ENCODE results near the gene BPIFB2.
"Not testable (repeated sequence)": the region's sequence is repeated elsewhere in the genome, so short reads cannot be mapped to it uniquely, and the experiment has no call there.

BPIFB2 gene

DNA sequence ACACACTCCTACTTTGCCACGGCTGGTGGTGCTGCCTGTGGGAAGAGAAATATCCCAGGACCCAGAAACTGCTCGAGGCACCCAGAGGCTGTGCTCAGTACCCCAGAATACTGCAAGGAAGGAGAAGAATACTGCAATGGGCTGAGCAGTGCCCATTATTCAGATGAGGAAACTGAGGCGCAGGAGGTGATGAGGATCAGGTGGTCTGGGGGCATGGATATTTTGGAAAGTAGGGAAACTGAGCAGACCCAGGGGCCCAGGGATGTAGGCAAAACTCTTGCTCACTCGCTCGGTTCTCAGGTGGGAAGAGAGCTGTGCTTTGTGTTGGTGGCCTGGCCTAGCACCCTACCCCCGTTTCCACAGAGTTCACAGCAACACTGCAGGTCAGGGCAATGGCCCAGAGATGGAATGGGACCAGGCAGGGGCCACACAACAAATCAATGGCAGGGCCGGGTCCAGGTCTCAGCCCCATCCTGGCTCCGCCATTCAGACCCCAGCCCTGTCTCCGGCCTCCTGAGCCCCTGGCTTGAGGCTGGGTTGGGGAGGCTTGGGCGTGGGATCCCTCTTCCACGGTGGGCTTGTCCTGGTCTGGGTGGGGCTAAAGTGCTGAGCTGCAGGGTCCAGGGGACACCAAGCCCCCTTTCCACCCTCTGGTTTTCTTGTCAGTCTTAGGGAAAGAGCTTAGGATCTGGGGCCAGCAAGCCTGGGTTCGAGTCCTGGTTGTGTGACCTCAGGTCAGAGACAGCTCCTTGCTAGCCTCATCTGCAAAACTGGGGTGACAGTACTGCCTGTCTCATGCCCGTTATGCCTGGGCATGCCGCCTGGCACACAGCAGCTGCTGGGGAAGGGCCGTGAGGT, 37.2 kb upstream of the BPIFB2 start:
- DNase-seq (ENCODE audit: extremely low read depth in 1 of 2, low read depth in 1 of 2): no peak

- no peak for DNase-seq (ENCODE audit: extremely low read depth in 1 of 2, low read depth in 1 of 2)
Observed at GRCh38 chr20:32970973-32971300, 36.6 kb upstream of the BPIFB2 start.

DNA sequence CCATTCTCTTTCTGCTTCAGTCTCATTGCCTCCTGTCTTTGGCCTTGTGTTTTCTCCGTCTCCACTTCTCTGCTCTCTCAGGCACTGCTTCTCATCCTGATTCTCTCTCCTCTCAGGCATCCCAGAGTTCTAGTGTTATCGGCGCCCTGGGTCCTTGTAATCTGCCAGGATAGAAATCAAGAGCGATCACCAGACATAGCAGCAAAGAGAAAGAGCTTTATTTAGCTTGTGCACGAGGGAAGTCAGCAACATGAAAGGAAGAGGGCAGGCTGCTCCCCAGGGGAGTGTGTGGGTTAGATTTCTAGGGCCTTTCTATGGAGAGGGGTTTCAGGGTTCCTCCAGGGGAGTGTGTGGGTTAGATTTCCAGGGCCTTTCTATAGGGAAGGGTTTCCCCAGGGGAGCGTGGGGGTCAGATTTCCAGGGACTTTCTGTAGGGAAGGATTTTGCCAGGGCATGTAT, 35.8 kb upstream of the BPIFB2 start:
- no peak for DNase-seq (ENCODE audit: extremely low read depth in 1 of 2, low read depth in 1 of 2)

- peak; percentile 47 to 84 for DNase-seq (ENCODE audit: extremely low read depth in 1 of 2, low read depth in 1 of 2)
Observed at GRCh38 chr20:32972181-32973076, 35.1 kb upstream of the BPIFB2 start.

- DNase-seq (ENCODE audit: extremely low read depth in 1 of 2, low read depth in 1 of 2): no peak
Observed at GRCh38 chr20:32973077-32973717, 34.3 kb upstream of the BPIFB2 start.

GRCh38 chr20:32974204-32975064, 33.1 kb upstream of the BPIFB2 start:
- not testable (repeated sequence) for DNase-seq (ENCODE audit: extremely low read depth in 1 of 2, low read depth in 1 of 2)

GRCh38 chr20:32975121-32975520, 32.4 kb upstream of the BPIFB2 start:
- not testable (repeated sequence) for DNase-seq (ENCODE audit: extremely low read depth in 1 of 2, low read depth in 1 of 2)

- no peak for DNase-seq (ENCODE audit: extremely low read depth in 1 of 2, low read depth in 1 of 2)
Observed at GRCh38 chr20:32975698-32976674, 31.5 kb upstream of the BPIFB2 start.

DNA sequence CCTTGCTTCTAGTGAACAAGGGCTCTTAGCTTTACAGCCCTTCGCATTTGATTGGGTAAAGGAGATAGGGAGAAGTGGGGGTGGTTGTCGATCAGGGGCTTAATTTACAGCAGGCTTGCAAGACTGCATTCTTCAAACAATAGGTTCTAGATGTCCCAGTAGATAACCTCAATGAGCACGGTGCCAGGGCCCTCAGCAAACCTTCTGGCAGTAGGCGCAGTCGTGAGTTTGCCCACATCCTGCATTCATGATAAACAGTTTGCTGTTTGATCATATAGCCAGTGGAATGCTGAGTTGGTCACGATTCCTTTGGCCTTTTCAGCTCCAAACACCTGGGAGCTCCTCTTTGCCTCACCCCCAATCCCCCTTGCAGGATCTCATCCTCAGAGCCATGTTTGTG, 30.8 kb upstream of the BPIFB2 start:
- DNase-seq (ENCODE audit: extremely low read depth in 1 of 2, low read depth in 1 of 2): no peak

GRCh38 chr20:32977281-32978008, 30.1 kb upstream of the BPIFB2 start:
- DNase-seq (ENCODE audit: extremely low read depth in 1 of 2, low read depth in 1 of 2): no peak

DNA sequence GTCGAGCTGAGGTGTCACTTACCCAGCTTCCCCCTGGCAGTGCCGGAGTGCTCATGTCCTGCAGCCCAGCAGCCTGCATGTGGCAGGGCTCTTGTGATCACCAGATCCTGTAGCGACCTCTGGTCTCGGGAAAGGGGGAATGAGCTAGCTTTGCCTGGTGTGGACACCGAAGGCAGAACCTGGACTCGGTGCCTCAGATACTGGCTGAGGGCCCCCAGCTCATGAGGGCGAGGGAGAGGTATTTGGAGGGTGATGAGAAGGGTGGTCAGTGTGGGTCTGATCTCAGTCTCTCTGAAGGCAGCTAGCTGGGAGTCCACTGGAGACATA, 29.5 kb upstream of the BPIFB2 start:
- no peak for DNase-seq (ENCODE audit: extremely low read depth in 1 of 2, low read depth in 1 of 2)

DNA sequence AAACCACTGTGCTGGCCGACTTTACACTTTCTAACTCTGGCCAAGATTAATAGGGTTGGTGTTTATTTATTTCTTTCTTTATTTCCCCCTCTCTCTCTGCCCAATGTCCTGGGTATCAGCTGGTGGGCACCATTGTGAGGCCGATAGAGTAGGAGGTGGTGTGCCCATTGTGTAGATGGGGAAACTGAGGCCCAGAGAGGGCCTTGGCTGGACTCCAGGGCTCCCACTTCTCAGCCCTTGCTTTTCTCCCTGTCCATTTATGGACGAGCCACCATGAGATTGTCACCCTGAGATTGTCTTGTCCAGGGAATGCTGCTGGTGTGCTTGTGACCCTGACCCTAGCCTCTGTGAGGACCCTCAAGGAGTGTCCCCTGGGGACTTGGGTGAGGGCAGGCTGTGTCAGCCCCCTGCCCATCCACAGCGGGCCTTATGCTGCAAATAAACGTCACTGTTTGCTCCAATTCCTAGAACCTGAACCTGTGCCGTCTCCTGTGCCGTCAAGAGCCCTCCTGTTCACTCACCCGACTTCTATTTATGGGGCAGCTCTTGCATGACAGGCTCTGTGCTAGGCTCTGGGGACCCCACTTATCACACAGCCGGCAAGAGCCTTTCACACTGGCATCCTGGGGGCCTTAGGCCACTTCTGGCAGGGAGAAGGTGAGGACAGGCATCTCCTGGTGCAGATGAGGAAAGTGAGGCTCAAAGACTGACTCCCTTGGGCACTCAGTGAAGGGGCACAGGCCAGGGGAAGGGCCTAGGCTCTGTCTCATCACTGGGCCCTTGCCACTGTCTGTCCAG, 28.1 kb upstream of the BPIFB2 start:
- no peak for DNase-seq (ENCODE audit: extremely low read depth in 1 of 2, low read depth in 1 of 2)

DNA sequence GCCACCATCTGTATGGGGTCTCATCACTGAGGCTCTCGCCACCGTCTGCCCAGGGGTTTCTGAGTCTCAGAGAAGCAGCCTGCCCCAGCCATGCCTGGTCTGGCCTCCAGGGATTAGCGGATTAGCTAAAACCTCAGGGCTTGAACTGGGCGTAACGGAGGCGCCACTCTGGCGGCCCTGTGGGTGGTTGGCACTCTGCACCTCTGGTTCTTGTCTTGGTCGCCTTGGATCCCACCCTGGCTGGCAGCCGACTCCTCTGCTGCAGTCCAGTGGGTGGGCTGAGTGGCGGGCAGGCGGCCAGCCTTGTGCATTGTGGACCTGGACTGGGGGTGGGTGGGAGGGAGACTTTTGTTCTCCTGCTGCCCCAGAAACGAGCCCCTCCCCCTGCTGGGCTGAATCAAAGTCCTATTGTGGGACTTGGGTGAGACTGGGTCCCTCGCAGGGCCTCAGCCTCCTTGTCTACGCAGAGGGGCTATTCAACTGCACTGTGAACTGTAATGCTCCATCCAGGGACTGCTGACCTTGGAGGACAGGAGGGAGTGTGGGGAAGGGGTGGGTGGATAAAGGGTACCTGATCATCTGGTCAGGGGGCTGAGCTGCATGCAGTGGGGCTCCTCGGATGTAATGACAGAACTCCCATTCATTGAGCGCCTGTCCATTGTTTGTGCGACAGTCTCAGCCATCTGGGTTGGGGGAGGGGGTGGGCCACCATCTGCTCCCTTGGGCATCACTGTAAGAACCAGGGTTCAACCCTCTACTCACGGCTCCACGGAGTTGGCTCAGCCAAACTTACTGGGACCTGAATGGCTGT, 27.2 kb upstream of the BPIFB2 start:
- no peak for DNase-seq (ENCODE audit: extremely low read depth in 1 of 2, low read depth in 1 of 2)

GRCh38 chr20:32980990-32981389, 26.5 kb upstream of the BPIFB2 start:
- DNase-seq (ENCODE audit: extremely low read depth in 1 of 2, low read depth in 1 of 2): no peak

DNA sequence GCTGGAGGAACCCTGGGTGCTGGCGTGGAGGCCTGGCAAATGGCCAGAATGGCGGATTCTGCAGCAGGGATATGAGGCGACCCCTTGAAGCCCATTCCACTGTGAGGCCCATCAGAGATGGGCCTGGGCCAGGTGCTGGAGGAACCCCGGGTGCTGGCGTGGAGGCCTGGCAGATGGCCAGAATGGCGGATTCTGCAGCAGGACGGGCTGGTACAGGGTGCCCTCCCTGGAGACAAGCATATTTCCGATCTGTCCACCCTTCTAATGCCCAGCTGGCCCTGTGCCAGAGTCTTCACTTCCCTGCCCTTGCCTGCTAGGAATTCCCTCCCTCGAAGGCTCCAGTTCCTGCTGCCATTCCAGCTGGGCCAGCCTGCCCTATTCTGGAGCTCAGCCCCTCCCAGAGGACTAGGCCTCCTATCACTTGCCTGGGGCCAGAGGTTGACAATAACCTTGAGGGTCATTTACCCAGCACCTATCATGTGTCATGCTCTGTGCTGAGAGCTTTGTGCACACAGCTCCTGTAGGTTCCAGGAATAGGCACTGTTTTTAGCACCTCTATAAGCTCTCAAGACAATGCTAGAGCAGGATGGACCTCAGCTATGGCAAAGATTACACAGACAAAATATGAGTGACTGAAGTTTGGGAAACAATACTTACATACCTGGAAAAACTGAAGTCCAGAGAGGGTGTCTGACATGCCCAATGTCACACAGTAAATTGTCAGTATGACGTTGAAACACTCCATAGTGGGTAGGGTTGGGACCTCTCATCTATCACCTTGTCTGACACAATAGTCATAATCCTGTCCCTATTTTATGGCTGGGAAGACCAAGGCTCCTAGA, 24.7 kb upstream of the BPIFB2 start:
- DNase-seq (ENCODE audit: extremely low read depth in 1 of 2, low read depth in 1 of 2): no peak

DNA sequence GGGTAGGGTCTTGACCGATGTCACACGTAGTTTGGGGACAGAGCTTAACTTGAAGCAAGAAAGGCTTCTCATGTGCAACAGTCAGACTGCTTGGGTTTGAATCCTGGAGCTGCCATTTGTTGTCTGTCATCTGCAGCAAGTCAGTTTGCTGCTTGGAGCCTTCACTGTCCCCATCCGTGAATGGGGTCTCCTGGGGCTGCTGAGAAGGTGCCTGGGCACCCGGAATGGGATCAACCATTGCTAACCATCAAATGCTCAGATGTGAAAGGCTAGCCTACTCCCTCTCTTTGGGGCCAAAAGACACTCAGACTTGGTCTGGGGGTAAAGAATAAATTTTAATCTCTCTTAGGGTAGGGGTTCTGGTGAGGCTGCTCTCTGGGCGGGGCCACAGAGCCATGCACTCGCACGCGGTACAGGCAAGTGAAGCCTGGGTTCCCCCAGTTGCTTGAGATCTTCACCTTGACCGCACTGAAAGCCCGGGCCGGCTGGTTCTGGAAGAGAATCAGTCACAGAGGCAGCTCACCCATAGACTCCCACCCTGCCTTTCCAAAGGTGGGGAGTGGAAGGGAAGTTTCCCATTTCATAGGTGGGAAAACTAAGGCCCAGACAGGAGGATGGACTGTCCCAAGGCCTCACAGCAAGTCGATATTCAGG, 23.9 kb upstream of the BPIFB2 start:
- DNase-seq (ENCODE audit: extremely low read depth in 1 of 2, low read depth in 1 of 2): no peak

All from stimulated activated CD8-positive, alpha-beta memory T cell treated with anti-CD3 and anti-CD28 coated beads, Interleukin-7, amount 100 ng/mL, for 48 hours (primary cell).